Stimulated activated naive B cell treated with anti-CD40 and anti-IgM and Interleukin-4, amounts not matched to agents 10 μg/mL and 1 μg/mL and 100 μg/mL, for 72 hours (primary cell): Measurements from ENCODE around the gene GMDS.

Source experiments
- ATAC-seq, 2 donors: fragments of 150-1000 bp; cut with Tn5 transposase; replicated peaks; 2 replicates each; pipeline ENCODE4 v1.10.0; 2021; ENCODE audit warnings: moderate library complexity in 1 of 2
- DNase-seq: peaks from one replicate; pipeline ENCODE4 v3.0.0; 2021
- H3K27ac Mint-ChIP-seq: one replicate; pipeline ENCODE4 v1.8.0; 2022; ENCODE audit warnings: mild to moderate bottlenecking, mixed read lengths
- H3K27me3 Mint-ChIP-seq, 2 donors: one replicate each; pipeline ENCODE4 v1.8.0; 2022; ENCODE audit warnings: mixed read lengths in 2 of 2
- H3K36me3 Mint-ChIP-seq, 2 donors: one replicate each; pipeline ENCODE4 v1.8.0; 2022; ENCODE audit warnings: mixed read lengths in 2 of 2, mild to moderate bottlenecking in 1 of 2
- H3K4me1 Mint-ChIP-seq, 2 donors: one replicate each; pipeline ENCODE4 v1.8.0; 2022; ENCODE audit warnings: mixed read lengths in 2 of 2, mild to moderate bottlenecking in 1 of 2
- H3K4me3 Mint-ChIP-seq, 2 donors: one replicate each; pipeline ENCODE4 v1.8.0; 2022; ENCODE audit warnings: mild to moderate bottlenecking in 2 of 2, mixed read lengths in 2 of 2, moderate library complexity in 1 of 2
- H3K9me3 Mint-ChIP-seq, 2 donors: one replicate each; pipeline ENCODE4 v1.8.0; 2022; ENCODE audit warnings: mixed read lengths in 2 of 2, mild to moderate bottlenecking in 1 of 2

The GMDS gene

DNA sequence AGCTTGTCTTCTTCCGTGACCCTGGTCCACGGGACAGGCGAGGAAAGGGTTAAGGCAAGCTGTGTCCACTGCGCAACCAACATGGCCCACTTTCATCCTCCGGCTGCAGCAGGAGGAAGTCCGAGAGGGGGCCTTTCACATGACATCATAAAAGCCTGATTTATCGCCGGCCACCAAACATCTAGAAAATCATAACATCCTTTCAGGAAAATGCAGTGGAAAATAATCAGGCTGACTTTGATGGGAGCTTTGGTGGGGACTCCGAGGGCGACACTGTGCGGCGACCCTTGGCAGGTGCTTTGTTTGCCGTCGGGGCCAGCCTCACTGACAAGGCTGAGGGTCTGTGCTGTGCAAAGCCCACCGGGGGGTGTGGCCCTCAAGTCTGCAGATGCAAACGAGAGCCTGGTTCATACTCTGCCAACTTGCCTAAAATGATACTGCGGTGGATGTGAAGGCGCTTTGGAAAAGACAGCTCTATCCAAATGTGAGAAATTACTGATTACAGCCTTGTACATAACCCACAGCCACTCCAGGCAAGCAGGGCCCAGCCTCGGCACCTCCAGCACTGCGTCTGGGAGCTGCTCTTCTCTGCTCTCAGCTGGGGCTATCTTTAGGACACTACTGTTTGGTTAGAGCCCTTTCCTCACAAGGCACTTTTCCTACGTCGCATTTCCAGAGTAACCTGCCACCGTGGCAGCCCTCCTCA, 609.9 kb downstream of the GMDS start:
- ATAC-seq (no peak), DNase-seq (no peak)
- H3K27me3 Mint-ChIP-seq = peaks cover 14 to 22% of the 10 kb centered on the region in 2 donors
- peaks cover 17 to 28% of the 10 kb centered on the region in 2 donors for H3K36me3 Mint-ChIP-seq
- no peak overlapping the region for H3K4me3 Mint-ChIP-seq
- no peaks in the 10 kb centered on the region for H3K9me3 Mint-ChIP-seq
- H3K4me1 Mint-ChIP-seq = peaks cover 13 to 20% of the 10 kb centered on the region in 2 donors
- no peak overlapping the region for H3K27ac Mint-ChIP-seq

DNA sequence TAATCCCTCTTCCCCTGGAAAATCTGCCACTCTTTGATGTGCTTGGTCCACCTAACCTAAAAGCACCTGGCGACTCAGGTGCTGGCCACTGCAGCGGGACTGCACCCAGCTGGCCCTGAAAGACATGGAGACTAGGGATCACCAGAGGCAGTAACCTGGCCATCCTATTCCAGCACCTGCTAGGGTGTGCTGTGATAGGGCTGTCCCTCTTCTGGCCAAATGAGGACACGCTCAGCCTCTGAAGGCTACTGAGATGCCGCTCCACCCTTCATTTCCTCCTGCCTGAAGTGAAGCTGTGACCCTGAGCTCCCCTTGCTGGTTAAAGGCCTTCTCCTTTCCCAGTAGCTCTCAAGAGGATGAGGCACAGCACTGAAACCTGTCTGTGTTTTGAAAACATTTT, 611.3 kb downstream of the GMDS start:
- ATAC-seq (no peak), DNase-seq (no peak)
- Mint-ChIP-seq H3K27me3 (peaks cover 25 to 33% of the 10 kb centered on the region in 2 donors), H3K4me3 (no peak overlapping the region), H3K9me3 (no peaks in the 10 kb centered on the region), H3K36me3 (peaks cover 16 to 33% of the 10 kb centered on the region in 2 donors), H3K27ac (no peak overlapping the region), H3K4me1 (peaks cover 13 to 20% of the 10 kb centered on the region in 2 donors)

DNA sequence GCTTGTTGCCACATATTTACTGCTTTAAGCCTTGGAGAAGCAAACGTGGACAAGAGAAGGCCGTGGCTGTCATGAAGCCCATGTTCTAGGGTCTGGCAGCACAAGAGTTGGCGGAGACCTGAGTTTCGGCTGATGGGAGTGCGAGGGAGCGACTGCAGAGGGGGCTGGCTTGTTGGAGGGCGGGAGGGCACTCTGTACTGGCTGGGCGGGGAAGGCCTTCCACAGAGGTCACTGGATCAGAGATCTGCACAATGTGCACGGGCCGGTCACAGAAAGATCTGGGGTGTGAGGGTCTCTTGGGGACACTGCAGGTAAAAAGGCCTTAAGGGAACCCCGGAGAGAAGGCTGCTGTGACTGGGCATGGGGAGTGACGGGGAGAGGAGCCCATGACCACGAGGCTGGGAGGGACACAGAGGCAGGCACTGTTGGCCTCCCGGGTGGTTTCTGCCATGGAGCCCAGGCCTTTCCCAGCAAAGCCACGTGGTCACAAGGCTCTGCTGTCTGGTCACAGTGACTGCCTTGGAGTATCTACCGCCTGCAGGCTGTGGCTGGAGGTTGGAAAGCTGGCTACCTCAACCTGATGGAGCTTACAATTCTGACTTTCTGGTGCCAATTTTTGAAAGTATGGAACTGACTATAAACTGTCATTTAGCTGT, 611.9 kb downstream of the GMDS start:
- ATAC-seq (no peak), DNase-seq (no peak)
- Mint-ChIP-seq H3K27me3 (peaks cover 28 to 39% of the 10 kb centered on the region in 2 donors), H3K4me3 (no peak overlapping the region), H3K9me3 (no peaks in the 10 kb centered on the region), H3K27ac (no peak overlapping the region), H3K4me1 (peaks cover 13 to 20% of the 10 kb centered on the region in 2 donors), H3K36me3 (peaks cover 14 to 31% of the 10 kb centered on the region in 2 donors)

DNA sequence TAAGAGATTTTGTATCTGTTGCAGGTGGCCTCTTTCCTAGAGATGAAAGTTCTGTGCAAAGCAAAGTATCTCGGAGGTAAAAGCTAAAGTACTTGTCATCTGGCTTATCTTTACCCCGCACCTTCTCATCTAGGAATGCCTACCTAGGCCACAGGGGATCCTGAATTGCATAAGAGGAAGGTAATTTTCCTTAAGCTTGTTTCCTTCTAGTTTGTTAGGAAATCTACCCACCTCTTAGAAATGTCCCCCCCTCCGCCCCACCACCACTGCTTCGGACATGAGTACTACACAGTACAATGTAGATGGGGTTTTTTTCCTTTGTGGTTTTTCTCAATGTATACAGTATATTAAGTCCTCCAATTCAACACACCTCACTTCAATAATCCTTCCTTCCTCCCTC, 614.2 kb downstream of the GMDS start:
- peaks cover 42 to 56% of the 10 kb centered on the region in 2 donors for H3K27me3 Mint-ChIP-seq
- no peak for DNase-seq
- ATAC-seq = no peak
- H3K9me3 Mint-ChIP-seq = no peaks in the 10 kb centered on the region
- H3K4me1 Mint-ChIP-seq = peaks cover 2 to 7% of the 10 kb centered on the region in 2 donors
- H3K27ac Mint-ChIP-seq = no peak overlapping the region
- no peak overlapping the region for H3K4me3 Mint-ChIP-seq
- H3K36me3 Mint-ChIP-seq = peaks cover 10 to 27% of the 10 kb centered on the region in 2 donors

DNA sequence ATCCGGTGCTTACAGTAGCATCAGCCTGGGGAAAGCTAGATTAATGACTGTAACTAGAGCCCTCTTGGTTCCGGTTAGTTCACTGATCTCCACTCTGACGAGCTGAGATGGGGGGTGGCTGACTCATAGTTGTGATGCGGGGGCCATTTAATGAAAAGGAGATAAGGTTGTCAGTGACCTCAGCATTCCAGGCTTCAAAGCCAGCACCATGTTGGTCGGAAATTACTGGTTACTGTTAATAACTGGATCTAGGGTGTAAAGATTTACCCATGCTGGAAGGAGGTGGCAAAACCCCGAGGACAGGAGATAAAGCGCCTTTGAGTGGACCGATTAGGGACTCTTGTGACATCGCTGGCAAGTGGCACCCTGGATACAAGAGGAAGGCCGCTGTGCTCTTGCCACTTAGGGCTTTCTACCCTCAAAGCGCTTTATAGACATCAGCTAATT, 614.6 kb downstream of the GMDS start:
- no peak overlapping the region for H3K27ac Mint-ChIP-seq
- no peak for ATAC-seq
- no peak for DNase-seq
- H3K4me3 Mint-ChIP-seq = no peak overlapping the region
- H3K9me3 Mint-ChIP-seq = no peaks in the 10 kb centered on the region
- peaks cover 2 to 8% of the 10 kb centered on the region in 2 donors for H3K4me1 Mint-ChIP-seq
- peaks cover 10 to 23% of the 10 kb centered on the region in 2 donors for H3K36me3 Mint-ChIP-seq
- H3K27me3 Mint-ChIP-seq = peaks cover 46 to 60% of the 10 kb centered on the region in 2 donors

DNA sequence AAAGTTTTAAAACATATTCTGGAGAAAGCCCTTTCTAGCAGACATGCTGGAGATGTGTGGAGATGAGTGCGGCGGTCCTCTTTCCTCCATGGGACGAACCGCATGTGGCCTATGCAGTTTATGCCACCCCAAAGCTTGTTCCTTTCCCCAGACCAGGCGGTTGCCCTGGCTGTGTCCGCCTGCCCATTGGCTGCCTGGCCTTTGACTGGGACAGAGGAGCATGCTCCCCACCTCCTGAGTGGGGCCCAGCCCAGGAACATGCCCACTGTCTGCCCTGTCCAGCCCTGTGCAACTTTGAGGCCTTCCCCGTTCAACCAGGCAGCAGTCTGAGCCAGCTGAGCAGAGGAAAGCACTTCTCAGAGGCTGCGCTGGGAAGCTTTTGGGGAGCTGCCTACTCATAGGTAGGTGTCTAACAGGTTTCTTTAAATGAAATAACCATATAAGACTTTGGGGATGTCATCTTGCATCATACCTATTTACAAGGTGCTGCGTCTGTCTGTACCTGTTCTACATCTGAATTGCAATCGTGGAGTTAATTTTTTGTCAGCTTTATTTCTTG, 615.1 kb downstream of the GMDS start:
- Mint-ChIP-seq H3K4me1 (peaks cover 5 to 13% of the 10 kb centered on the region in 2 donors), H3K36me3 (peaks cover 6 to 22% of the 10 kb centered on the region in 2 donors), H3K27me3 (peaks cover 50 to 65% of the 10 kb centered on the region in 2 donors), H3K9me3 (no peaks in the 10 kb centered on the region), H3K4me3 (no peak overlapping the region), H3K27ac (no peak overlapping the region)
- ATAC-seq = no peak
- DNase-seq = no peak

DNA sequence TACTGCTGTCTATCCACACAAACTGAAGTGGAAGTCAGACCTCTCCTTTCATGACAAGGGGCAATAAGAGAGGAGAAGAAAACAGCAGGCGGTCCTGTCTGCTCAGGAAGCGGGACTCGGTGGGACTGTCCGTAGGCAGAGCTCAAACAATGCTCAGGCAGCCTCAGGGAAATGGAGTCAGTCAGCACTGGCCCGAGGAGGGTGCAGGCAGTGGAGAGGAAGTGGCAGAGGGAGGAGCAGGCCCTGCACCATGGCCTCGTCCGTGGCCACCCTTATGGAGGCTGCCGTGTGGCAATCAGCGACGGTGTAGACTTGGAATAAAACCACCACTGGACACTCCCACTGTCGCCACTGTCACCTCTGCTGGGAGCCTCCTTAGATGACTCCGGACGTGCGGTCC, 616.1 kb downstream of the GMDS start:
- no peaks in the 10 kb centered on the region for H3K9me3 Mint-ChIP-seq
- H3K4me1 Mint-ChIP-seq = peaks cover 5 to 18% of the 10 kb centered on the region in 2 donors
- no peak overlapping the region for H3K27ac Mint-ChIP-seq
- peaks cover 6 to 18% of the 10 kb centered on the region in 2 donors for H3K36me3 Mint-ChIP-seq
- DNase-seq (no peak), ATAC-seq (no peak)
- H3K27me3 Mint-ChIP-seq = peaks cover 54 to 69% of the 10 kb centered on the region in 2 donors
- H3K4me3 Mint-ChIP-seq = no peak overlapping the region

DNA sequence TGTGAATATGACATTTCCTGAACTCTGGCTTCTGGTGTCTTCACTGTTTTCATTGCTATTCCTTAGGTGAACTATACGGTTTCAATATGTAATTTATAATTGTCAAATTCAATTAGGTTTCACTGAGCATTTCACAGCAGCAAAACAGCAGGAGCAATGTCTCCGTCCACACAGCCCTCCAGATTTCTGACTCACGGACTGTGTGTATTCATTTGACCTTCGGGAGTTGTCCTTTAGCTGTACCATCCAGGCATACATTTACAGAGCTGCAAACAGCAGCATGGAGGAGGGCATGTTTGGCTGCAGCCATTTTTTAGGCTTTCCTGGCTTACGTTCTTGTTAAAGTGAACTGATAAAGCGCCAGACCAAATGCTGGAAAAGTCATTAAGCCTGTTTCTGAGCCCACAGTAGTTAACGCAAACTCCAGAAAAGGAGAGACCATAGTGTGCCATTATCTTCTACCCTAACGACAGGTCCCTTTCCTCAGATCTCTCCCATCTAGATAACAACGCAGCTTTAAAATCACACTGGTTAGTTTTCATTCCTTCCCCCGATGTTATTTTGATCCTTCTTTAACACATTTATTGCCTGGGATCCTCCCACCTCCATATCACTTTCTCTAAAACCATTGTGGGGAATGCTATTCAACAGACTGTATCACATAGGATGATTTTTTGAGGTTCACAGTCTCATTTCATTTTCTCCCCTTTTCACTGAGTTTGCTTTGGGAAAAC, 617.4 kb downstream of the GMDS start:
- peaks cover 5 to 18% of the 10 kb centered on the region in 2 donors for H3K4me1 Mint-ChIP-seq
- peaks cover 51 to 67% of the 10 kb centered on the region in 2 donors for H3K27me3 Mint-ChIP-seq
- H3K9me3 Mint-ChIP-seq = no peaks in the 10 kb centered on the region
- ATAC-seq = no peak
- no peak overlapping the region for H3K27ac Mint-ChIP-seq
- H3K36me3 Mint-ChIP-seq = peaks cover 6 to 14% of the 10 kb centered on the region in 2 donors
- no peak for DNase-seq
- H3K4me3 Mint-ChIP-seq = no peak overlapping the region

DNA sequence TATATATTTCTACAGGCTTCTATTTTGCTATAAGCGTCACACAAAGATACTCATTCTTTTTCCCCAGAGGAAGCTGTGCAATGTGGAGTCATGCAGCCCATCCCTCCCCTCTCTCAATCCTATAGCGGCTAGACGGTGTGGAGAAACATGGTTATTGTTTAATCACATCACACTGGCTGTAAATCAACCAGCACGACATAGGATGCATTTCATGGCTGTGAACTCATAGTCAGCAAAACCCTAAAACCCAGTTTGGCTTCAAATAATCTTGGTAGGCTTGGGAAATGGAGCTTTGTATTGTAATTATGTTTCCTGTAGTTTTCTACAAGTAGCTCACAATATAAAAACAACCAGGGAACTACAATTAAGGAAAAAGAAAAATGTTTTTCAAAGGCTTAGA, 618.9 kb downstream of the GMDS start:
- H3K27me3 Mint-ChIP-seq = peaks cover 53 to 79% of the 10 kb centered on the region in 2 donors
- peak overlapping the region in 1 of 2 donors; percentile 33 for H3K4me3 Mint-ChIP-seq
- no peak overlapping the region for H3K27ac Mint-ChIP-seq

DNA sequence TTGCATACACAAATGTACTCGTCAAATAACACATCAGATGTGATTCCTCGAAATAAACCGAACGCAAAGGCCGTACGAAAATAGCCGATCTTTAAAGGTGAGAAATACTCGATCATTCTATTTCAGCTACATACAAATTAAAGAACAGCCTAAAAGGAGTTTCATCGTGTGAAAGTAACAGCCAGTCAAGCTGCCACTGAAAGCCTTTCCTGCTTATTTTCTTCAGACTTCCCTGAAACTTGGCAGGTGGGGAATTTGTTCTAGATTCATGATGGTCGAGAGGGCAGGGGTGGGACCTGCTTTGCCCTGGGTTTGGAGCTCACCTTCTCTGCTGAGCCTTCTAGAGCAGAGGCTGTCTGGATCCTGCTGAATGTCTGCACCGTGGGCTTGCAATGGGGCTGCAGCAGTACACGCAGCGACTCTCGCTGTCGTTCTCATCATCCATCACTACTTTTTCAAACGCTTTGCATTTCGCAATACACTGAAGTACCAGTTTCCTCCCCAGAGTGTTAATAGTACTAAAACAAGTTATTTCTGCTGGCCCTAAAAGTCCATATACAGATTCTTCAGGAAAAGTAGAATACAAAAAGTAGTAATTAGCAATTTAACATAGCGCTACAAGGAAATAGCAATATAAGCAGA, 619.5 kb downstream of the GMDS start:
- Mint-ChIP-seq H3K27me3 (peaks cover 53 to 79% of the 10 kb centered on the region in 2 donors), H3K27ac (no peak overlapping the region), H3K9me3 (no peaks in the 10 kb centered on the region), H3K36me3 (peaks cover 12 to 25% of the 10 kb centered on the region in 2 donors), H3K4me1 (peaks cover 5 to 18% of the 10 kb centered on the region in 2 donors), H3K4me3 (peak overlapping the region in 1 of 2 donors; percentile 81)
- no peak for DNase-seq
- ATAC-seq = no peak

More for the DNA sequence above, 618.9 kb downstream of the GMDS start:
- ATAC-seq (no peak), DNase-seq (no peak)
- Mint-ChIP-seq H3K4me1 (peaks cover 5 to 18% of the 10 kb centered on the region in 2 donors), H3K36me3 (peaks cover 12 to 25% of the 10 kb centered on the region in 2 donors), H3K9me3 (no peaks in the 10 kb centered on the region)

DNA sequence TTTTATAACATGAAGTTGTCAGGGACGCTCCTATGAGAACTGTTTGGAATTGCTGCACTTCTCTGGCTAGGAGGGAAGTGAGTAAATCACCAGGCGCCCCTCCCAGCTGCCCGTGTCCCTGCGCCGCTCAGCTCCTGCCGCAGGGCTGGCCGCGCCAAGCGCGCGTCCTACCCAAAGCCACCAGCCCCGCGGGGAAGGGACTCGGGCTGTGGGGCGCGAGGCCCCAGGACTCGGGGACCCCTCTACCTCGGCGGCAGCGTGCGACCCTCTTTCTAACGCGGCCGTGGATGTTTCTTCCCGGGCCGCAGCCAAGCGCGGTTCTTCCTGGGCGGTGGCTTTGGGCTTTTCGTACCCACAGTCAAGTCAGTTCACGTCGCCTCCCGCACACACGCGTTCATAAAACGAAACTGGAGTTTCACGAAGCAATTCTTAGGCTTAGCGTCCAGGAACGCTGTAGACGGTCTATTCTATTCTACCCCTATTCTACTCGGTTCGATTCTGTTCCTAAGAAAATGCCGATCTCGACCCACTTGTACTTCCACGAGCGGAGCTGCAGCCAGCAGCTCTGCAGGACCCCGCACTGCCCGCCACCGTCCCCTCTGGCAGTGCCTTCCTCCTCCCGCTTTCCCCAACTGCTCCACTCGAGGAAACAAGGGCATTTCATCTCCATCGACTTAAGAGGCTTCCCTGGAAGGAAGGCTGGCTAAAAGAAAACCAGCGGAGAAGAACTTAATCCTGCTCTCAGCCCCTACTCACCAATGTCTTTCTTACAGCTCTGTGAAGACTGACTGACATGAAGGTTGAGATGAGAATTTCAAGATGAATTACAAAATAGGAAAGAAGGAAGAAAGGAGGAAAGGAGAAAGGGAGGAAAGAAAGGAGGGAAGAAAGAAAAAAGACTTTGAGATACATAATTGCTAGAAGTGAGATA, 620.3 kb downstream of the GMDS start:
- Mint-ChIP-seq H3K4me1 (peaks cover 5 to 18% of the 10 kb centered on the region in 2 donors), H3K36me3 (peaks cover 12 to 22% of the 10 kb centered on the region in 2 donors), H3K27me3 (peaks cover 46 to 71% of the 10 kb centered on the region in 2 donors), H3K27ac (peak overlapping the region; percentile 22), H3K9me3 (no peaks in the 10 kb centered on the region), H3K4me3 (peak overlapping the region; percentile 79 to 81)
- ATAC-seq = peak; percentile 44 to 58
- no peak for DNase-seq

DNA sequence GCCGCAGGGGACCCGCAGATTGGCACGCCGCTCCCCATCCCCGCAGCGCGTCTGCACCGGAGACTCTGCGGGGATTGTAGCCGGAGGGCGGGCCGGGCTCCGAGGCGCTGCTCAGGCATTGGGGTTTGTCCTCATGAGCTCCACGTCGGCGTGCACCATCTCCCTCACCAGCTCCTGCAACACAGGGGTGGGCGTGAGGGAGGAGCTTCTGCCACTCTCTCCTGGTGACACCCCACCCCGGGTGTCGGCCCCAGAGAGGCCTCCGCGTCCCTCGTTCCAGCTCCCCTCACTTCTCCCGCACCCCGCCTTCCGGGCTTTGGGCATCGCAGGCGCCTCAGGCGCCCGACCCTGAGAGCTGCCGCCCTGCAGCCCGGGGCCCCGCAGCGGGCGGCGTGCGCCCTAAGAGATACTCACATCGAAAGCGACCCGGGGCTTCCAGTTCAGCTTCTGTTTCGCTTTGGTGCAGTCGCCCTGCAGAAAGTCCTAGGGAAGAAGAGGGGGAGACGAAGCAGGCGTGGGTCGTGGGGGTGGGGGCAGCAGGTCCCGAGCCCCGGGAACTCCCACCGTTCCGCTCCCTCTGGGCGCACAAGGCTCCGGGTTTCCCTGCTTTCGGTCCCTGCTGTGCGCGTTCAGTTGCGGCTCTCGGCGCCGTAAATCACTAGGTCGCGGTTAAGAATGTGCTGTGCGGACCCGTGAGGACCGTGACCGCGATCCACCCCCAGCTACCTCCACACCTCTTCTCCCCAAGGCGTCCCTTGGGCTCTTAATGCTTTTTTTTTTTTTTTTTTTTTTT, 621.2 kb downstream of the GMDS start:
- Mint-ChIP-seq H3K4me3 (peak overlapping the region; percentile 79 to 81), H3K4me1 (peaks cover 9 to 26% of the 10 kb centered on the region in 2 donors), H3K9me3 (no peaks in the 10 kb centered on the region), H3K36me3 (peaks cover 12 to 17% of the 10 kb centered on the region in 2 donors), H3K27me3 (peaks cover 41 to 72% of the 10 kb centered on the region in 2 donors), H3K27ac (no peak overlapping the region)
- no peak for DNase-seq
- ATAC-seq = peak; percentile 67 to 76
